Osteocyte (in vitro differentiated cells): ENCODE data around the gene CENPX. TPM values are rescaled to one million over a fixed set of nuclear protein-coding genes. Genes with fewer than 3 reads are reported as not detected.

Experiments
- DNase-seq: peaks from one replicate; pipeline ENCODE4 v3.0.0; 2021; ENCODE audit warnings: mixed read lengths; ENCODE audit not compliant: unreplicated experiment; ENCODE audit errors: extremely low spot score
- H3K27ac Mint-ChIP-seq: one replicate; pipeline ENCODE4 v1.8.0; 2021; ENCODE audit warnings: mild to moderate bottlenecking, mixed read lengths; ENCODE audit not compliant: unreplicated experiment
- H3K27me3 Mint-ChIP-seq: one replicate; pipeline ENCODE4 v1.8.0; 2021; ENCODE audit warnings: mixed read lengths; ENCODE audit not compliant: unreplicated experiment
- H3K36me3 Mint-ChIP-seq: one replicate; pipeline ENCODE4 v1.8.0; 2021; ENCODE audit warnings: mixed read lengths; ENCODE audit not compliant: unreplicated experiment
- H3K4me1 Mint-ChIP-seq: one replicate; pipeline ENCODE4 v1.8.0; 2021; ENCODE audit warnings: mixed read lengths; ENCODE audit not compliant: unreplicated experiment
- H3K4me3 Mint-ChIP-seq: one replicate; pipeline ENCODE4 v1.8.0; 2021; ENCODE audit warnings: mild to moderate bottlenecking, moderate library complexity, mixed read lengths; ENCODE audit not compliant: unreplicated experiment
- H3K9me3 Mint-ChIP-seq: one replicate; pipeline ENCODE4 v1.8.0; 2021; ENCODE audit warnings: mixed read lengths; ENCODE audit not compliant: unreplicated experiment
- CTCF ChIP-seq: fragments of 200-600 bp; sonication (generic); IDR thresholded peaks from 2 replicates; pipeline ENCODE4 v1.5.0; 2021; ENCODE audit warnings: antibody characterized with exemption, mild to moderate bottlenecking, moderate library complexity
- total RNA-seq: library from RNA; stranded (reverse); gene quantifications from 2 replicates; pipeline ENCODE4 v1.2.1, GENCODE V29; 2021

CENPX gene
- total RNA-seq, 1 donor from 2014 or later: 31.7 TPM

DNA sequence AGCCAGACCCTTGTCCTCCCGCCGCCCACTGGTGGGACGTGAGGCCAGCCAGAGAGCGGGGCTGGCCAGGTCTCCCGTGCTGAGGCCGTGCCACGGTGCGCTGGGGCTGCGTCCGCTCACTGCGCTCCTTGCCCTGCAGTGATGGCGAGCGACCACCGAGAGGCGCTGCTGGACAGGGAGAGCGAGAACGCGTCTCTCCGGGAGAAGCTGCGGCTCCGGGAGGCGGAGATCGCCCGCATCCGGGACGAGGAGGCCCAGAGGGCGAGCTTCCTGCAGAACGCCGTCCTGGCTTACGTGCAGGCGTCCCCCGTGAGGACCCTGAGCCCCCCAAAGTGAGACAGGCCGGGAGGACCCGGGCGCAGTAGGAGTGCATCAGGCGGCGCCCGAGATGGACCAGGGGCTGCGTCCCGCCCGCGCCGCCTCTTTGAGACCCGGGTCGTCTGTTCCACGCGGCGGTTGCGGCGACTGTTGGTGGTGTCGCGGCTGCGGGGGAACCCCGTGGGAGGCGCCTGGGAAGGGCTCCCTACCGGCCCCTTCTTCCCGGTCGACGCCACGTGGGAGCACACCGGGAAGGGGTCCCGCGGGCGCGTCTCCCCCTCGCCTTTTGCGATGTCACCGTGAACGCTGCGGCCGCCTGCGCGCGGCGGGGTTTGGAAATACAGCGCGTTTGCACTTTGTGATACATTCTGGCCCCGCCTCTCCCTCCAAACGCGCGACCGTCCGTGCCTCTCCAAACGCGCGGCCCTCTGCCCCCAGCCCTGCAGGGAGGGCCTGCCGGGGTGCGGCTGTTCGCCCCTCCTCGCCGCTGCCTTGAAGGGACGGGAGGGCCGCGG is 8.0 kb upstream of the CENPX start:
- H3K4me3 Mint-ChIP-seq: peak overlapping the region; percentile 81
- peak; percentile 95 for DNase-seq
- H3K27ac Mint-ChIP-seq: peak overlapping the region; percentile 44
- H3K27me3 Mint-ChIP-seq: no peaks in the 10 kb centered on the region
- no peaks in the 10 kb centered on the region for H3K9me3 Mint-ChIP-seq
- peak; percentile 93 for TF ChIP-seq CTCF
- H3K4me1 Mint-ChIP-seq: peaks cover 13% of the 10 kb centered on the region
- no peaks in the 10 kb centered on the region for H3K36me3 Mint-ChIP-seq

DNA sequence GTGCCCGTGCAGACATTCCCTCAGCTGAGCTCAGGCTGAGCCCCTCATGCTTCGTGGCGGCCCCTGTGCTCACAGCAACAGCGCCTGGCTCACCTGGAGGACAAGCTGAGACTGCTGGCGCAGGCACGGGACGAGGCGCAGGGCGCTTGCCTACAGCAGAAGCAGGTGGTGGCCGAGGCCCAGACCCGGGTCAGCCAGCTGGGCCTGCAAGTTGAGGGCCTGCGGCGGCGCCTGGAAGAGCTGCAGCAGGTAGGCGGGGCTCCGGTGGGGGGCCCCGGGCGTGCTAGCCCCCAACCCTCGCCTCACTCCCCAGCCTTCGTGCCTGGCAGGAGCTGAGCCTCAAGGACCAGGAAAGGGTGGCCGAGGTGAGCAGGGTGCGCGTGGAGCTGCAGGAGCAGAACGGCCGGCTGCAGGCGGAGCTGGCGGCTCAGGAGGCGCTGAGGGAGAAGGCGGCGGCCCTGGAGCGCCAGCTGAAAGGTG is 7.4 kb upstream of the CENPX start:
- no peak for DNase-seq
- no peak for TF ChIP-seq CTCF
- Mint-ChIP-seq H3K27me3 (no peaks in the 10 kb centered on the region), H3K4me3 (no peak overlapping the region), H3K4me1 (peaks cover 15% of the 10 kb centered on the region), H3K27ac (no peak overlapping the region), H3K9me3 (no peaks in the 10 kb centered on the region), H3K36me3 (no peaks in the 10 kb centered on the region)

GRCh38 chr17:82029391-82029790 is 6.7 kb upstream of the CENPX start:
- H3K27ac Mint-ChIP-seq: no peak overlapping the region
- H3K36me3 Mint-ChIP-seq: no peaks in the 10 kb centered on the region
- no peak for TF ChIP-seq CTCF
- peak overlapping the region; percentile 55 for H3K4me3 Mint-ChIP-seq
- peaks cover 15% of the 10 kb centered on the region for H3K4me1 Mint-ChIP-seq
- no peaks in the 10 kb centered on the region for H3K9me3 Mint-ChIP-seq
- no peaks in the 10 kb centered on the region for H3K27me3 Mint-ChIP-seq
- DNase-seq: no peak

- H3K27me3 Mint-ChIP-seq: no peaks in the 10 kb centered on the region
- TF ChIP-seq CTCF: no peak
These were observed 6.3 kb upstream of the CENPX start for GRCh38 chr17:82028966-82029365.

GRCh38 chr17:82028246-82028645 is 5.6 kb upstream of the CENPX start:
- Mint-ChIP-seq H3K27me3 (no peaks in the 10 kb centered on the region), H3K9me3 (no peaks in the 10 kb centered on the region), H3K27ac (no peak overlapping the region), H3K4me1 (peaks cover 23% of the 10 kb centered on the region), H3K36me3 (no peaks in the 10 kb centered on the region), H3K4me3 (no peak overlapping the region)
- no peak for TF ChIP-seq CTCF
- no peak for DNase-seq

More at GRCh38 chr17:82028966-82029365, 6.3 kb upstream of the CENPX start:
- no peak for DNase-seq
- no peak overlapping the region for H3K4me3 Mint-ChIP-seq
- no peaks in the 10 kb centered on the region for H3K9me3 Mint-ChIP-seq
- no peak overlapping the region for H3K27ac Mint-ChIP-seq
- H3K4me1 Mint-ChIP-seq: peaks cover 18% of the 10 kb centered on the region
- no peaks in the 10 kb centered on the region for H3K36me3 Mint-ChIP-seq
